H9 (cell line): ENCODE measurements around the gene SORCS2. TPM values are rescaled to one million over a fixed set of nuclear protein-coding genes. Genes with fewer than 3 reads are reported as not detected.

ENCODE experiments used
- DNase-seq: peaks from one replicate; pipeline ENCODE4 v3.0.0-alpha.2; 2017
- H2AFZ ChIP-seq: one replicate; pipeline ENCODE4 v1.6.1; 2013; ENCODE audit warnings: mild to moderate bottlenecking, low read length, control low read depth, moderate library complexity
- H2AK5ac ChIP-seq: 2 replicates; pipeline ENCODE4 v1.6.1; 2013; ENCODE audit warnings: low read length, control low read depth, mixed read lengths; ENCODE audit not compliant: insufficient read length
- H2BK120ac ChIP-seq: one replicate; pipeline ENCODE4 v1.6.1; 2013; ENCODE audit warnings: low read depth, mild to moderate bottlenecking, low read length, control low read depth, inconsistent platforms; ENCODE audit not compliant: poor library complexity, severe bottlenecking
- H2BK12ac ChIP-seq: 2 replicates; pipeline ENCODE4 v1.6.1; 2013; ENCODE audit warnings: low read length, control low read depth, mixed read lengths, low read depth; ENCODE audit not compliant: insufficient read length
- H2BK15ac ChIP-seq: 2 replicates; pipeline ENCODE4 v1.6.1; 2013; ENCODE audit warnings: low read depth, low read length, control low read depth
- H2BK20ac ChIP-seq: one replicate; pipeline ENCODE4 v1.6.1; 2013; ENCODE audit warnings: low read depth, mild to moderate bottlenecking, low read length, control low read depth, inconsistent platforms; ENCODE audit not compliant: poor library complexity, severe bottlenecking
- H2BK5ac ChIP-seq: 2 replicates; pipeline ENCODE4 v1.6.1; 2013; ENCODE audit warnings: low read length, control low read depth, mixed read lengths; ENCODE audit not compliant: insufficient read length
- H3K14ac ChIP-seq: 2 replicates; pipeline ENCODE4 v1.6.1; 2013; ENCODE audit warnings: low read length, control low read depth; ENCODE audit not compliant: insufficient read depth
- H3K18ac ChIP-seq: 2 replicates; pipeline ENCODE4 v1.6.1; 2013; ENCODE audit warnings: low read depth, mild to moderate bottlenecking, mixed read lengths, low read length, control low read depth; ENCODE audit not compliant: insufficient read length
- H3K23ac ChIP-seq: 2 replicates; pipeline ENCODE4 v1.6.1; 2013; ENCODE audit warnings: low read length, control low read depth, mixed read lengths, low read depth; ENCODE audit not compliant: insufficient read length
- H3K23me2 ChIP-seq: 2 replicates; pipeline ENCODE4 v1.6.1; 2013; ENCODE audit warnings: low read depth, mild to moderate bottlenecking, mixed read lengths, low read length, control low read depth; ENCODE audit not compliant: insufficient read length, poor library complexity, severe bottlenecking
- H3K27ac ChIP-seq: 2 replicates; pipeline ENCODE4 v1.5.1; 2013; ENCODE audit warnings: low read length, control low read depth, mixed read lengths, low read depth; ENCODE audit not compliant: insufficient read length
- H3K27me3 ChIP-seq: 2 replicates; pipeline ENCODE4 v1.6.1; 2013; ENCODE audit warnings: low read length, control low read depth, inconsistent platforms; ENCODE audit not compliant: insufficient read depth
- H3K4ac ChIP-seq: 2 replicates; pipeline ENCODE4 v1.6.1; 2013; ENCODE audit warnings: low read depth, mild to moderate bottlenecking, control low read depth, inconsistent platforms, low read length, moderate library complexity
- H3K4me1 ChIP-seq: 2 replicates; pipeline ENCODE4 v1.6.1; 2013; ENCODE audit warnings: low read length, control low read depth, inconsistent platforms; ENCODE audit not compliant: insufficient read depth
- H3K4me2 ChIP-seq: 2 replicates; pipeline ENCODE4 v1.6.1; 2013; ENCODE audit warnings: low read length, control low read depth, mixed read lengths; ENCODE audit not compliant: insufficient read length, insufficient read depth
- H3K56ac ChIP-seq: 2 replicates; pipeline ENCODE4 v1.6.1; 2013; ENCODE audit warnings: low read depth, mild to moderate bottlenecking, mixed read lengths, low read length, control low read depth; ENCODE audit not compliant: insufficient read length
- H3K79me1 ChIP-seq: 2 replicates; pipeline ENCODE4 v1.6.1; 2013; ENCODE audit warnings: low read depth, mild to moderate bottlenecking, moderate library complexity, low read length, control low read depth, inconsistent platforms; ENCODE audit not compliant: insufficient read depth, poor library complexity, severe bottlenecking
- H3K79me2 ChIP-seq: 2 replicates; pipeline ENCODE4 v1.6.1; 2013; ENCODE audit warnings: low read length, control low read depth, inconsistent platforms; ENCODE audit not compliant: insufficient read depth
- H3K9ac ChIP-seq: 2 replicates; pipeline ENCODE4 v1.6.1; 2013; ENCODE audit warnings: low read length, control low read depth, mixed read lengths; ENCODE audit not compliant: insufficient read length; ENCODE audit errors: extremely low read depth
- H3K9me3 ChIP-seq: one replicate; pipeline ENCODE4 v1.6.1; 2013; ENCODE audit warnings: low read depth, low read length, inconsistent platforms; ENCODE audit not compliant: control insufficient read depth
- H3T11ph ChIP-seq: one replicate; pipeline ENCODE4 v1.6.1; 2013; ENCODE audit warnings: mild to moderate bottlenecking, low read length, control low read depth, inconsistent platforms
- H4K20me1 ChIP-seq: one replicate; pipeline ENCODE4 v1.6.1; 2013; ENCODE audit not compliant: control insufficient read depth, insufficient read length, insufficient read depth
- H4K5ac ChIP-seq: 2 replicates; pipeline ENCODE4 v1.6.1; 2013; ENCODE audit warnings: low read depth, mild to moderate bottlenecking, mixed read lengths, low read length, control low read depth; ENCODE audit not compliant: insufficient read length
- H4K8ac ChIP-seq: replicated peaks from 2 replicates; pipeline ENCODE4 v1.6.1; 2013; ENCODE audit warnings: low read length, control low read depth, mixed read lengths, low read depth; ENCODE audit not compliant: insufficient read length
- H4K91ac ChIP-seq: 2 replicates; pipeline ENCODE4 v1.6.1; 2013; ENCODE audit warnings: low read depth, mild to moderate bottlenecking, moderate library complexity, mixed read lengths, low read length, control low read depth; ENCODE audit not compliant: insufficient read length
- H3K27ac Mint-ChIP-seq, 3 experiments: 2 replicates in 2 of 3; 3 replicates in 1 of 3; pipeline ENCODE4 v1.8.0; 2020 to 2021; ENCODE audit warnings: mixed read lengths in 3 of 3, mild to moderate bottlenecking in 1 of 3, moderate library complexity in 1 of 3
- H3K27me3 Mint-ChIP-seq: 2 replicates; pipeline ENCODE4 v1.8.0; 2021; ENCODE audit warnings: low read depth, mild to moderate bottlenecking, moderate library complexity, mixed read lengths
- H3K36me3 Mint-ChIP-seq, 3 experiments: 2 replicates in 2 of 3; 3 replicates in 1 of 3; pipeline ENCODE4 v1.8.0; 2020 to 2021; ENCODE audit warnings: low read depth in 3 of 3, mixed read lengths in 3 of 3; ENCODE audit not compliant: insufficient read depth in 1 of 3
- H3K4me1 Mint-ChIP-seq, 2 experiments: 2 replicates each; pipeline ENCODE4 v1.8.0; 2020; ENCODE audit warnings: mixed read lengths in 2 of 2
- H3K4me3 Mint-ChIP-seq, 2 experiments: 2 replicates in 1 of 2; 3 replicates in 1 of 2; pipeline ENCODE4 v1.8.0; 2020 to 2021; ENCODE audit warnings: mild to moderate bottlenecking in 2 of 2, mixed read lengths in 2 of 2, moderate library complexity in 1 of 2
- H3K9me3 Mint-ChIP-seq, 2 experiments: 2 replicates in 1 of 2; 3 replicates in 1 of 2; pipeline ENCODE4 v1.8.0; 2020; ENCODE audit warnings: mild to moderate bottlenecking in 2 of 2, mixed read lengths in 2 of 2, moderate library complexity in 1 of 2
- WGBS: extraction: QIAGEN DNeasy Blood & Tissue Kit; methylation state at CpG from one replicate; pipeline ENCODE4 v1.1.7; 2013; ENCODE audit warnings: missing lambda C conversion rate, low lambda C conversion rate, mixed read lengths; ENCODE audit not compliant: insufficient read length; ENCODE audit errors: extremely low coverage; 5-methylcytosine and 5-hydroxymethylcytosine counted together
- total RNA-seq: library from RNA; stranded (reverse); gene quantifications from 2 replicates; pipeline ENCODE4 v1.2.1, GENCODE V29; 2021
- TF ChIP-seq, protein P1 (sequence below): fragments of 200-600 bp; sonication (generic); conservative IDR thresholded peaks from 3 replicates; pipeline ENCODE4 v1.8.0; 2021; ENCODE audit warnings: antibody characterized with exemption, mild to moderate bottlenecking

SORCS2 gene
- total RNA-seq, 1 experiment from 2014 or later: 0.57 TPM

DNA sequence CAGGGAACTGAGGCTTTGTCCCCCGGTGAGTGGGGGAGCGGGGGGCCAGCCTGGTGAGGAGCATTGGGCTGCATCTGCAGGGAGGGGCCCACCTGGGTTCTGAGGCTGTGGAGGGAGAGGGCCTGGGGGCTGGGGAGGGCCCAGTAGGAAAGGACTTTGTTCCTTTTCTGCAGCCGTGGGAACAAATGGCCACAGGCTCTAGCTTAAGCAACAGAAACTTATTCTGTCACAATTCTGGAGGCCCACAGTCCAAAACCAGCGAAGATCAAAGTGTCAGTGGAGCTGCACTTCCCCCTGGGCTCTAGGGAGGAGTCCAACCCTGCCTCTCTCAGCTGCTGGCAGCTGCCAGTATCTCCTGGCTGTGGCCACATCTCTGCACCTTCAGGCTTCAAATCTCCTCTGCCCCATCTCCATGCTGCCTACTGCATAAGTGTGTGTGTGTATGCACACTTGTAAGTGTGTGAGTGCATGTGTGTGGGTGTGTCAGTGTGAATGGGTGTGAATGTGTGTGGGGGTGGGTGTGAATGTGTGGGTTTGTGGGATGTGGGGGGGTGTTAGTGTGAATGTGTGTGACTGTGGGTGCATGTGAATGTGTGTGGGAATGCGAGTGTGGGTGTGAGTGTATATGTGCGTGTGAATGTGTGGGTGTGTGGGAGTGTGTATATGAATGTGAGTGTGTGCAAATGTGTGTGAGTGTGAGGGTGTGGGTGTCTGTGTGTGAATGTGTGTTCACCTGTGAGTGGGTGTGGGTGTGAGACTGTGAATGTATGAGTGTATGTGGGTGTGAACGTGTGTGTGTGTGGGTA lies 446.8 kb downstream of the SORCS2 start:
- no peaks in the 10 kb centered on the region for H3K9me3 ChIP-seq
- Mint-ChIP-seq H3K4me1 (peaks cover 7 to 10% of the 10 kb centered on the region in 2 experiments), H3K27me3 (peaks cover 15% of the 10 kb centered on the region), H3K9me3 (peaks cover 0 to 4% of the 10 kb centered on the region in 2 experiments; a peak in 1 of 5 replicates), H3K27ac (no peak overlapping the region), H3K4me3 (no peak overlapping the region), H3K36me3 (no peaks in the 10 kb centered on the region; a peak in 1 of 7 replicates)
- H2AFZ ChIP-seq: no peak overlapping the region
- DNase-seq: no peak
- H4K5ac ChIP-seq: no peak overlapping the region
- H3K4me2 ChIP-seq: no peak overlapping the region
- H3K56ac ChIP-seq: no peak overlapping the region
- H3K9ac ChIP-seq: no peak overlapping the region
- no peak overlapping the region for H4K91ac ChIP-seq
- no peak overlapping the region for H2AK5ac ChIP-seq
- H2BK15ac ChIP-seq: no peak overlapping the region
- no peak overlapping the region for H3K23ac ChIP-seq
- no peak overlapping the region for H3K27ac ChIP-seq
- no peak overlapping the region for H3T11ph ChIP-seq
- no peak overlapping the region for H3K18ac ChIP-seq
- H4K8ac ChIP-seq: no peak overlapping the region
- TF ChIP-seq, protein P1, sequence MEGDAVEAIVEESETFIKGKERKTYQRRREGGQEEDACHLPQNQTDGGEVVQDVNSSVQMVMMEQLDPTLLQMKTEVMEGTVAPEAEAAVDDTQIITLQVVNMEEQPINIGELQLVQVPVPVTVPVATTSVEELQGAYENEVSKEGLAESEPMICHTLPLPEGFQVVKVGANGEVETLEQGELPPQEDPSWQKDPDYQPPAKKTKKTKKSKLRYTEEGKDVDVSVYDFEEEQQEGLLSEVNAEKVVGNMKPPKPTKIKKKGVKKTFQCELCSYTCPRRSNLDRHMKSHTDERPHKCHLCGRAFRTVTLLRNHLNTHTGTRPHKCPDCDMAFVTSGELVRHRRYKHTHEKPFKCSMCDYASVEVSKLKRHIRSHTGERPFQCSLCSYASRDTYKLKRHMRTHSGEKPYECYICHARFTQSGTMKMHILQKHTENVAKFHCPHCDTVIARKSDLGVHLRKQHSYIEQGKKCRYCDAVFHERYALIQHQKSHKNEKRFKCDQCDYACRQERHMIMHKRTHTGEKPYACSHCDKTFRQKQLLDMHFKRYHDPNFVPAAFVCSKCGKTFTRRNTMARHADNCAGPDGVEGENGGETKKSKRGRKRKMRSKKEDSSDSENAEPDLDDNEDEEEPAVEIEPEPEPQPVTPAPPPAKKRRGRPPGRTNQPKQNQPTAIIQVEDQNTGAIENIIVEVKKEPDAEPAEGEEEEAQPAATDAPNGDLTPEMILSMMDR: no peak
- H2BK12ac ChIP-seq: no peak overlapping the region
- no peak overlapping the region for H3K14ac ChIP-seq
- H3K4me1 ChIP-seq: no peaks in the 10 kb centered on the region
- H3K27me3 ChIP-seq: no peaks in the 10 kb centered on the region
- H3K79me2 ChIP-seq: no peaks in the 10 kb centered on the region
- H3K23me2 ChIP-seq: no peaks in the 10 kb centered on the region
- no peaks in the 10 kb centered on the region for H3K79me1 ChIP-seq
- H2BK120ac ChIP-seq: no peak overlapping the region
- no peak overlapping the region for H3K4ac ChIP-seq
- no peak overlapping the region for H2BK20ac ChIP-seq
- WGBS: 100% methylated on average over 3 of the region's 7 CpGs
- H2BK5ac ChIP-seq: no peak overlapping the region
- no peaks in the 10 kb centered on the region for H4K20me1 ChIP-seq
